B cell (primary cell): ENCODE measurements around the gene APOC3. TPM values are rescaled to one million over a fixed set of nuclear protein-coding genes. Genes with fewer than 3 reads are reported as not detected.

Experiments
- ATAC-seq: fragments of 200-7000 bp; cut with Tn5 transposase; one replicate; pipeline ENCODE4 v1.10.0; 2021; ENCODE audit warnings: low read depth, mild to moderate bottlenecking, moderate number of reproducible peaks, moderate library complexity
- CTCF ChIA-PET: fragments of 350-600 bp; sonication (Branson Sonifier 250); formaldehyde crosslinking; loops from one replicate; lab custom pipeline; 2021; ENCODE audit warnings: antibody characterized with exemption, inconsistent platforms; lab: Charles Lee
- POLR2A ChIA-PET: fragments of 350-600 bp; sonication (Branson Sonifier 250); formaldehyde crosslinking; loops from one replicate; lab custom pipeline; 2021; ENCODE audit warnings: antibody characterized with exemption; lab: Charles Lee
- DNase-seq: peaks from one replicate; pipeline ENCODE4 v3.0.0; 2013
- H2AFZ ChIP-seq: 2 replicates; pipeline ENCODE4 v1.6.1; 2012; ENCODE audit warnings: mild to moderate bottlenecking, low read depth, low read length; ENCODE audit not compliant: insufficient read depth, poor library complexity, severe bottlenecking
- H3K27ac ChIP-seq, 2 donors: 1 replicate in 1 of 2; 2 replicates in 1 of 2; pipeline ENCODE4 v1.5.1; 2012 to 2013; ENCODE audit warnings: low read length in 2 of 2, mild to moderate bottlenecking in 2 of 2, moderate library complexity in 1 of 2
- H3K27me3 ChIP-seq, 4 experiments: fragments of 200-600 bp in 1 of 4; sonication (generic) in 1 of 4; replicated peaks in 1 of 4; 1 replicate in 2 of 4; 2 replicates in 2 of 4; pipeline versions ENCODE4 v1.6.1 to v1.7.0; 2013 to 2016; ENCODE audit warnings: low read length in 3 of 4, mild to moderate bottlenecking in 2 of 4, mixed read lengths in 1 of 4, moderate library complexity in 1 of 4; ENCODE audit not compliant: insufficient read depth in 4 of 4, control insufficient read depth in 3 of 4; ENCODE audit errors: control extremely low read depth in 1 of 4
- H3K36me3 ChIP-seq, 2 experiments: replicated peaks in 1 of 2; 1 replicate in 1 of 2; 2 replicates in 1 of 2; pipeline versions ENCODE4 v1.6.1 to v1.7.1; 2013; ENCODE audit warnings: low read length in 1 of 2; ENCODE audit not compliant: insufficient read depth in 2 of 2, control insufficient read depth in 1 of 2; ENCODE audit errors: control extremely low read depth in 1 of 2, extremely low read depth in 1 of 2
- H3K4me1 ChIP-seq, 2 donors: fragments of 200-600 bp in 1 of 2; sonication (generic) in 1 of 2; 1 replicate in 1 of 2; 2 replicates in 1 of 2; pipeline versions ENCODE4 v1.5.1 to v1.6.1; 2013 to 2017; ENCODE audit warnings: low read length in 2 of 2; ENCODE audit not compliant: control insufficient read depth in 2 of 2, insufficient read depth in 2 of 2
- H3K4me2 ChIP-seq: replicated peaks from 2 replicates; pipeline ENCODE3; 2012; ENCODE audit warnings: mild to moderate bottlenecking, low read depth, low read length; ENCODE audit not compliant: poor library complexity, severe bottlenecking
- H3K4me3 ChIP-seq, 5 experiments: fragments of 200-600 bp in 1 of 5; sonication (generic) in 1 of 5; 1 replicate in 3 of 5; 2 replicates in 2 of 5; pipeline versions ENCODE4 v1.5.1 to v1.7.0; 2011 to 2016; ENCODE audit warnings: low read length in 4 of 5, mild to moderate bottlenecking in 4 of 5, low read depth in 2 of 5, control low read depth in 1 of 5, moderate library complexity in 1 of 5; ENCODE audit not compliant: insufficient read depth in 1 of 5; ENCODE audit errors: control extremely low read depth in 1 of 5, extremely low read depth in 1 of 5
- H3K79me2 ChIP-seq: fragments of 200-600 bp; sonication (generic); one replicate; pipeline ENCODE4 v1.6.0; 2016; ENCODE audit warnings: low read length; ENCODE audit not compliant: control insufficient read depth, insufficient read depth
- H3K9ac ChIP-seq: fragments of 200-600 bp; sonication (generic); 2 replicates; pipeline ENCODE4 v1.6.1; 2017; ENCODE audit warnings: mild to moderate bottlenecking, low read length, moderate library complexity
- H3K9me3 ChIP-seq, 3 donors: one replicate each; pipeline versions ENCODE4 v1.6.1 to v1.7.1; 2013; ENCODE audit warnings: low read length in 2 of 3; ENCODE audit not compliant: control insufficient read depth in 2 of 3, insufficient read depth in 1 of 3; ENCODE audit errors: control extremely low read depth in 1 of 3
- H4K20me1 ChIP-seq: 2 replicates; pipeline ENCODE4 v1.6.0; 2012; ENCODE audit warnings: mild to moderate bottlenecking, low read length; ENCODE audit not compliant: insufficient read depth, control insufficient read depth, poor library complexity, severe bottlenecking
- H3K27ac Mint-ChIP-seq: one replicate; pipeline ENCODE4 v1.8.0; 2021; ENCODE audit warnings: mixed read lengths
- H3K27me3 Mint-ChIP-seq: one replicate; pipeline ENCODE4 v1.8.0; 2021; ENCODE audit warnings: mixed read lengths
- H3K4me1 Mint-ChIP-seq: one replicate; pipeline ENCODE4 v1.8.0; 2021; ENCODE audit warnings: mixed read lengths
- H3K4me3 Mint-ChIP-seq: one replicate; pipeline ENCODE4 v1.8.0; 2021; ENCODE audit warnings: mixed read lengths
- H3K9me3 Mint-ChIP-seq: one replicate; pipeline ENCODE4 v1.8.0; 2022; ENCODE audit warnings: mixed read lengths; ENCODE audit not compliant: insufficient read depth
- EZH2 ChIP-seq: IDR thresholded peaks from 2 replicates; pipeline ENCODE4 v1.6.1; 2012; ENCODE audit warnings: borderline replicate concordance, low read depth, mild to moderate bottlenecking, moderate library complexity, low read length; ENCODE audit not compliant: insufficient read depth, poor library complexity, severe bottlenecking
- WGBS: methylation state at CpG from one replicate; pipeline ENCODE4 v1.1.5; 2013; ENCODE audit warnings: missing lambda C conversion rate; ENCODE audit not compliant: insufficient coverage; 5-methylcytosine and 5-hydroxymethylcytosine counted together
- intact Hi-C: fragments of 100-400 bp; cut with micrococcal nuclease; formaldehyde crosslinking; loops from one replicate; pipeline ENCODE4 v1.10.0; 2022
- polyA plus RNA-seq: library from polyadenylated mRNA; depleted of rRNA; stranded (reverse); fragments of >200 nt; gene quantifications from 2 replicates; pipeline ENCODE4 v1.2.3, GENCODE V29; 2012
- total RNA-seq, 2 donors: library from RNA; stranded (reverse); fragments of 120-200 nt in 1 of 2; gene quantifications; 1 replicate in 1 of 2; 2 replicates in 1 of 2; pipeline versions ENCODE4 v1.2.3 to v1.2.4, GENCODE V29; 2013 to 2022
- TF ChIP-seq, protein P1 (sequence below): fragments of 200-600 bp; IDR thresholded peaks from one replicate; pipeline ENCODE4 v1.8.0; 2022; ENCODE audit warnings: antibody characterized with exemption, mild to moderate bottlenecking

The APOC3 gene
- total and polyA plus RNA-seq, 2 donors (not counting 1 experiment from before 2014, with no cell fraction given) = not detected

DNA sequence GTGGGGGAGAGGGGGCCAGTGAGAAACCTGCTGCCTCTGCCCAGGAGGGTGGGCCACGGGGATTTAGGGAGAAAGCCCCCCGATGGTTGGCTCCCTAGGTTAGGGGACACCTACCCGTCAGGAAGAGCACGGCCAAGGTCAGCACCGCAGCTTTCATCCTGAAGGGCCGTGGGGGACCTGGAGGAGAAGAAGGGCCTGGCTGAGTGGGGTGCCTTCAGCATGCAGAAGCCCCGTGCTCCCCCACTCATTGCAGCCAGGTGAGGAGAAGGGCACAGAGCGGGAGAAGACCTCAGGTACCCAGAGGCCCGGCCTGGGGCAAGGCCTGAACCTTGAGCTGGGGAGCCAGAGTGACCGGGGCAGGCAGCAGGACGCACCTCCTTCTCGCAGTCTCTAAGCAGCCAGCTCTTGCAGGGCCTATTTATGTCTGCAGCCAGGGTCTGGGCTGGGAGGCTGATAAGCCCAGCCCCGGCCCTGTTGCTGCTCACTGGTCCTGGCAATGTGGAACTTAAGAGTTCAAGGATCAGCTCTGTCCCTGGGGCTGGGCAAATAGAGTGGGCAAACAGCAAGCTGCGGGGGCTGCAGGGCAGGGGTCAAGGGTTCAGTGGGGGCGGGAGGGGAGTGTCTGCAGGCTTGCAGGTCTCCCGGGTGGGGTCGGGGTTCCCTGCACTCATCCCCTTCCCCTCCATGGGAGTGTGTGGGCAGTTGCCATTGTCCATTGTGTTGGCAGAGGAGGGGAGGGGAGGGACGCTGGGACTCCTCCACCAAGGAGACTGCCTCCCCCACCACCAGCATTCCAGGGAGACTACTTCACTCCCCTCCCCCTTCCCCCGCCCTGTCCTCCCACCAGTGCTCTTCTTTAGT is 7.8 kb downstream of the APOC3 start, which contains the start of gene APOA1:
Gene APOA1 (minus strand): TSS at position 392 of the 861 bp plus-strand sequence. CDS start 235 bp downstream, at position 157.
- no peak for DNase-seq
- intact Hi-C loops = no loop called here
- H3K27ac Mint-ChIP-seq = no peak within 1 kb of the TSS
- Histone ChIP-seq H3K36me3 (no peaks in the 10 kb centered on the region), H3K4me3 (no peak within 1 kb of the TSS), H2AFZ (no peak within 1 kb of the TSS), H4K20me1 (no peaks in the 10 kb centered on the region), H3K27ac (no peak within 1 kb of the TSS), H3K27me3 (peaks cover 0 to 4% (median 0%) of the 10 kb centered on the region in 4 experiments), H3K4me2 (no peak within 1 kb of the TSS), H3K79me2 (no peaks in the 10 kb centered on the region), H3K9me3 (no peaks in the 10 kb centered on the region), H3K4me1 (peaks cover 7 to 14% of the 10 kb centered on the region in 2 donors), H3K9ac (no peak within 1 kb of the TSS)
- H3K27me3 Mint-ChIP-seq = no peaks in the 10 kb centered on the region
- H3K4me1 Mint-ChIP-seq = peaks cover 16% of the 10 kb centered on the region
- ChIA-PET POLR2A (no interaction called here), CTCF (interaction anchor here (3.1 kb wide), 1 partner anchor 48 kb away, joined by 45 read pairs; the partner anchor contains the start of genes APOA5 and ZPR1)
- 94% methylated on average over 14 of the region's 19 CpGs for WGBS
- TF ChIP-seq, protein P1, sequence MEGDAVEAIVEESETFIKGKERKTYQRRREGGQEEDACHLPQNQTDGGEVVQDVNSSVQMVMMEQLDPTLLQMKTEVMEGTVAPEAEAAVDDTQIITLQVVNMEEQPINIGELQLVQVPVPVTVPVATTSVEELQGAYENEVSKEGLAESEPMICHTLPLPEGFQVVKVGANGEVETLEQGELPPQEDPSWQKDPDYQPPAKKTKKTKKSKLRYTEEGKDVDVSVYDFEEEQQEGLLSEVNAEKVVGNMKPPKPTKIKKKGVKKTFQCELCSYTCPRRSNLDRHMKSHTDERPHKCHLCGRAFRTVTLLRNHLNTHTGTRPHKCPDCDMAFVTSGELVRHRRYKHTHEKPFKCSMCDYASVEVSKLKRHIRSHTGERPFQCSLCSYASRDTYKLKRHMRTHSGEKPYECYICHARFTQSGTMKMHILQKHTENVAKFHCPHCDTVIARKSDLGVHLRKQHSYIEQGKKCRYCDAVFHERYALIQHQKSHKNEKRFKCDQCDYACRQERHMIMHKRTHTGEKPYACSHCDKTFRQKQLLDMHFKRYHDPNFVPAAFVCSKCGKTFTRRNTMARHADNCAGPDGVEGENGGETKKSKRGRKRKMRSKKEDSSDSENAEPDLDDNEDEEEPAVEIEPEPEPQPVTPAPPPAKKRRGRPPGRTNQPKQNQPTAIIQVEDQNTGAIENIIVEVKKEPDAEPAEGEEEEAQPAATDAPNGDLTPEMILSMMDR = no peak
- no peak for TF ChIP-seq EZH2
- ATAC-seq = no peak
- no peaks in the 10 kb centered on the region for H3K9me3 Mint-ChIP-seq
- H3K4me3 Mint-ChIP-seq = peak within 1 kb of the TSS; percentile 16
